ENCODE measurements around the gene RUNX2. TPM values are rescaled to one million over a fixed set of nuclear protein-coding genes. Genes with fewer than 3 reads are reported as not detected.

The RUNX2 gene
- total and polyA plus RNA-seq, 2 of the 8 experiments (the other 6 are each of a cell fraction or from before 2014, with no cell fraction given): 0.26 to 1.2 TPM

- DNase-seq (ENCODE audit: low read depth in 1 of 2, low spot score in 2 of 2) (no peak), FAIRE-seq (no peak)
- Histone ChIP-seq H3K27ac (ENCODE audit: low read depth, low read length) (no peak overlapping the region), H2AK5ac (ENCODE audit: low read depth, low read length) (no peak overlapping the region), H2BK5ac (ENCODE audit: low read depth, low read length) (no peak overlapping the region), H4K91ac (replicated peaks; ENCODE audit: insufficient read length, low read length) (no peak overlapping the region), H2BK12ac (ENCODE audit: low read depth, low read length) (no peak overlapping the region), H3K4ac (replicated peaks; ENCODE audit: insufficient read length, low read depth, low read length) (no peak overlapping the region), H3K9ac (replicated peaks in 1 of 4; ENCODE audit: extremely low read depth in 1 of 4, low read depth in 3 of 4, low read length in 3 of 4) (no peak overlapping the region), H3K56ac (replicated peaks; ENCODE audit: insufficient read length, low read depth, low read length) (no peak overlapping the region), H2BK15ac (ENCODE audit: low read length) (no peak overlapping the region), H4K8ac (ENCODE audit: extremely low read depth, insufficient read depth, low read length) (no peak overlapping the region), H3K18ac (ENCODE audit: extremely low read depth, low read length) (no peak overlapping the region), H3K4me2 (ENCODE audit: insufficient read depth in 1 of 2, low read depth in 2 of 2, low read length in 2 of 2) (no peak overlapping the region), H2AFZ (ENCODE audit: low read length) (no peak overlapping the region), H3K27me3 (replicated peaks in 1 of 4; ENCODE audit: control insufficient read depth in 3 of 4, extremely low read depth in 1 of 4, insufficient read depth in 3 of 4, low read length in 3 of 4) (peaks cover 6 to 25% (median 22%) of the 10 kb centered on the region in 4 experiments), H3K79me1 (ENCODE audit: low read depth, low read length) (no peaks in the 10 kb centered on the region), H3K79me2 (ENCODE audit: control insufficient read depth in 1 of 2, insufficient read depth in 2 of 2, low read length in 2 of 2) (no peaks in the 10 kb centered on the region), H3K23me2 (ENCODE audit: low read depth, low read length) (peaks cover 9% of the 10 kb centered on the region), H4K20me1 (replicated peaks in 1 of 2; ENCODE audit: control insufficient read depth in 1 of 2, insufficient read depth in 2 of 2, low read length in 2 of 2) (peaks cover 0 to 2% of the 10 kb centered on the region in 2 experiments), H2BK120ac (replicated peaks; ENCODE audit: low read depth, low read length) (no peak overlapping the region), H3K4me1 (replicated peaks in 1 of 4; ENCODE audit: control insufficient read depth in 3 of 4, insufficient read depth in 4 of 4, low read length in 3 of 4) (peaks cover 0 to 5% (median 2%) of the 10 kb centered on the region in 4 experiments; a peak in 3 of 7 replicates), H2BK20ac (ENCODE audit: low read length) (no peak overlapping the region), H4K5ac (ENCODE audit: insufficient read length, low read depth, low read length) (no peak overlapping the region), H3K14ac (ENCODE audit: insufficient read length) (no peak overlapping the region), H3K4me3 (ENCODE audit: extremely low read depth in 1 of 4, insufficient read depth in 2 of 4, low read depth in 3 of 4, low read length in 4 of 4) (no peak overlapping the region), H3K9me3 (ENCODE audit: insufficient read depth in 2 of 2, low read depth in 1 of 2, low read length in 1 of 2) (no peaks in the 10 kb centered on the region), H3K36me3 (ENCODE audit: control insufficient read depth in 2 of 4, insufficient read depth in 4 of 4, low read length in 3 of 4) (no peaks in the 10 kb centered on the region), H3K23ac (ENCODE audit: insufficient read length) (no peak overlapping the region)
- POLR2A ChIA-PET (ENCODE audit: partially characterized antibody): no interaction called here
- CTCF ChIA-PET (ENCODE audit: partially characterized antibody): no interaction called here
- WGBS, 2 experiments (ENCODE audit: extremely low coverage in 1 of 2, insufficient coverage in 1 of 2, insufficient read length in 1 of 2, insufficient replicate concordance in 2 of 2, low coverage in 1 of 2, low lambda C conversion rate in 2 of 2, missing lambda C conversion rate in 1 of 2): 94% methylated on average over 2 of the region's 2 CpGs; no CpG with 5 or more reads in 1 of the 2 experiments
- TF ChIP-seq JUND (IDR thresholded peaks at IDR 0.05; ENCODE audit: low read length) (no peak), SP1 (IDR thresholded peaks at IDR 0.05; ENCODE audit: low read depth, low read length) (no peak), TEAD4 (IDR thresholded peaks at IDR 0.05; ENCODE audit: low read depth, low read length) (no peak), POLR2AphosphoS5 (IDR thresholded peaks at IDR 0.05; ENCODE audit: low read depth, low read length) (no peak), KDM1A (IDR thresholded peaks at IDR 0.05; ENCODE audit: borderline replicate concordance, low read length) (no peak), E2F6 (IDR thresholded peaks at IDR 0.05) (no peak), CTBP2 (IDR thresholded peaks at IDR 0.05; ENCODE audit: borderline replicate concordance, insufficient read depth, insufficient read length, low read length) (no peak), PHF8 (conservative IDR thresholded peaks at IDR 0.05; ENCODE audit: low read depth, low read length) (no peak), ZNF274 (IDR thresholded peaks at IDR 0.05; ENCODE audit: borderline replicate concordance, extremely low read depth, low read length) (no peak), HDAC6 (IDR thresholded peaks at IDR 0.05; ENCODE audit: low read depth, low read length) (no peak)
These were observed 99.6 kb downstream of the RUNX2 start for GRCh38 chr6:45427726-45428125.

Data from H1 (cell line).